Measurements from ENCODE around the gene BTN1A1.

BTN1A1 gene

DNA sequence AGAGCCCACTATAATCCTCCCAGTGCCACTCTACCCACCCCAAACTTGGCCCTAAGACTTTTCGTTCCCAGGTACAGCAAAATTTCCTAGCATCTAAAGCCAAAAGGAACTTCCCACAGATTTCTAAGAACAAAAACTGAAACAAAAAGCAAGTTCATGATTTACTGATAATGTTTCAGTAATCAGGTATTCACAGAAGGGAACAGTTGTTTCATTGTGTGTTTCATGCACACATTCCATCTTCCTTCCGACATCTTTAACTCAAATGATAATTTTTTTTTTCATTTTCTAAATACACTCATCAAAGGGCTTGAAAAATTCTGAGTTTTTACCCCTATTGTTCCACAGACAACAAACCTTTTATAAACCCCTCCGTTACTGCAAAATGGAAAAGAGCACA lies 6.0 kb upstream of the BTN1A1 start:
- Histone ChIP-seq H2BK5ac (ENCODE audit: low read depth, low read length, poor library complexity) (no peak overlapping the region), H3K36me3 (ENCODE audit: control insufficient read depth in 1 of 2, insufficient read depth in 2 of 2, low read length in 2 of 2) (no peaks in the 10 kb centered on the region), H3K18ac (ENCODE audit: low read length) (no peak overlapping the region), H2AK5ac (ENCODE audit: low read length) (no peak overlapping the region), H3K4me3 (ENCODE audit: low read depth, low read length) (no peak overlapping the region), H3K4me1 (ENCODE audit: control insufficient read depth in 1 of 2, insufficient read depth in 2 of 2, low read length in 2 of 2) (no peaks in the 10 kb centered on the region), H4K91ac (ENCODE audit: low read depth, low read length) (no peak overlapping the region), H2BK120ac (ENCODE audit: insufficient read depth, low read length, poor library complexity) (no peak overlapping the region), H2AFZ (ENCODE audit: insufficient read depth, low read length, poor library complexity) (no peak overlapping the region), H3K27me3 (ENCODE audit: insufficient read depth, low read length) (no peaks in the 10 kb centered on the region), H3K27ac (ENCODE audit: low read depth, low read length) (no peak overlapping the region), H3K4ac (ENCODE audit: low read depth, low read length) (no peak overlapping the region), H3K9ac (ENCODE audit: low read length) (no peak overlapping the region), H3K4me2 (ENCODE audit: low read length) (no peak overlapping the region), H4K8ac (ENCODE audit: low read depth, low read length) (no peak overlapping the region), H4K12ac (ENCODE audit: low read depth, low read length) (no peak overlapping the region), H3K9me3 (ENCODE audit: insufficient read depth, low read depth, low read length) (no peaks in the 10 kb centered on the region), H3K79me1 (ENCODE audit: low read length) (no peaks in the 10 kb centered on the region), H2BK12ac (ENCODE audit: low read length) (no peak overlapping the region), H3K23ac (ENCODE audit: low read length) (no peak overlapping the region), H3K14ac (ENCODE audit: low read length) (no peak overlapping the region), H3K79me2 (ENCODE audit: control insufficient read depth, insufficient read depth, low read length, poor library complexity) (no peaks in the 10 kb centered on the region)
- no CpG with 5 or more reads among the region's 3 CpGs for WGBS (ENCODE audit: extremely low coverage, insufficient coverage, insufficient read length)
- no peak for DNase-seq

DNA sequence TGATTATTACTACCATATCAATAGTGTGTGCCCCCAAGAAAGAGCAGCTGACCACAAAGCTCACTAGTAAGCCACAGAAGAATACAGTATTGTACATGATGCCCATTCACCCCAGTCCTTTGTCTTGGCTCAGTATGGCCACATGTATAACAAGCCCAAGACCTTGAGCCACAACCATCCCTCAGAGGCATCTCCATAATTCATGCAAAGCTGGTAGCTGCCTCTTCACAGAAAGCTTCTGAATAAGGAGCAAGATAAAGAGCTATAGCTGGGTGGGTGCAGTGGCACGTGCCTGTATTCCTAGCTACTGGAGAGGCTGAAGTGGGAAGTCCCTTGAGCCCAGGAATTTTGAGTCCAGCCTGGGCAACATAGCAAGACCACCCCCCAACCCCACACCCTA lies 4.8 kb upstream of the BTN1A1 start:
- H3K9ac ChIP-seq (ENCODE audit: low read length), result no peak overlapping the region
- H2BK120ac ChIP-seq (ENCODE audit: insufficient read depth, low read length, poor library complexity), result no peak overlapping the region
- no peak overlapping the region for H2BK12ac ChIP-seq (ENCODE audit: low read length)
- H3K23ac ChIP-seq (ENCODE audit: low read length), result no peak overlapping the region
- no peak overlapping the region for H4K8ac ChIP-seq (ENCODE audit: low read depth, low read length)
- no peak overlapping the region for H3K18ac ChIP-seq (ENCODE audit: low read length)
- no peaks in the 10 kb centered on the region for H3K79me1 ChIP-seq (ENCODE audit: low read length)
- H3K27me3 ChIP-seq (ENCODE audit: insufficient read depth, low read length), result no peaks in the 10 kb centered on the region
- no peaks in the 10 kb centered on the region for H3K79me2 ChIP-seq (ENCODE audit: control insufficient read depth, insufficient read depth, low read length, poor library complexity)
- H4K12ac ChIP-seq (ENCODE audit: low read depth, low read length), result no peak overlapping the region
- no peak overlapping the region for H3K4me2 ChIP-seq (ENCODE audit: low read length)
- no peak for DNase-seq
- no peaks in the 10 kb centered on the region for H3K4me1 ChIP-seq (ENCODE audit: control insufficient read depth in 1 of 2, insufficient read depth in 2 of 2, low read length in 2 of 2)
- H2AFZ ChIP-seq (ENCODE audit: insufficient read depth, low read length, poor library complexity), result no peak overlapping the region
- H3K9me3 ChIP-seq (ENCODE audit: insufficient read depth, low read depth, low read length), result no peaks in the 10 kb centered on the region
- H3K4me3 ChIP-seq (ENCODE audit: low read depth, low read length), result no peak overlapping the region
- WGBS (ENCODE audit: extremely low coverage, insufficient coverage, insufficient read length), result no CpG with 5 or more reads among the region's 1 CpG
- no peak overlapping the region for H2AK5ac ChIP-seq (ENCODE audit: low read length)
- no peak overlapping the region for H3K14ac ChIP-seq (ENCODE audit: low read length)
- no peak overlapping the region for H3K4ac ChIP-seq (ENCODE audit: low read depth, low read length)
- no peak overlapping the region for H4K91ac ChIP-seq (ENCODE audit: low read depth, low read length)
- no peaks in the 10 kb centered on the region for H3K36me3 ChIP-seq (ENCODE audit: control insufficient read depth in 1 of 2, insufficient read depth in 2 of 2, low read length in 2 of 2)
- no peak overlapping the region for H3K27ac ChIP-seq (ENCODE audit: low read depth, low read length)
- H2BK5ac ChIP-seq (ENCODE audit: low read depth, low read length, poor library complexity), result no peak overlapping the region

DNA sequence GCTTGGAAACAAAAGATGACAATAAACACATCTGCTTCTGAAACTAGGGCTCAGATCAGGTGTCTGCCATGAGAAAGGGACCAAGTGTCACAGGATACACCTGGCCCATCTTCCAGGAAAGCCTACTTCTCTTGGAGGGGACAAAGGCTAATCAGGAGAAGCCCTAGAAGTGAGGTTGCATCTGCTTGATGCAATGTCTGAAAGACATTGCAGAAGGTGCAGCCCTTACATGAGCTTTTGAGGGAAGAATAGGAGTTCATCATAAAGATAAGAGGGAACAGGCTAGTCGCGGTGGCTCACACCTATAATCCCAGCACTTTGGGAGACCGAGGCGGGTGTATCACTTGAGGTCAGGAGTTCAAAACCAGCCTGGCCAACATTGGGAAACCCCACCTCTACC lies 2.5 kb upstream of the BTN1A1 start:
- Histone ChIP-seq H3K27me3 (ENCODE audit: insufficient read depth, low read length) (peaks cover 15% of the 10 kb centered on the region), H4K12ac (ENCODE audit: low read depth, low read length) (no peak overlapping the region), H4K8ac (ENCODE audit: low read depth, low read length) (no peak overlapping the region), H2AFZ (ENCODE audit: insufficient read depth, low read length, poor library complexity) (no peak overlapping the region), H3K9me3 (ENCODE audit: insufficient read depth, low read depth, low read length) (peaks cover 3% of the 10 kb centered on the region), H2AK5ac (ENCODE audit: low read length) (no peak overlapping the region), H3K79me2 (ENCODE audit: control insufficient read depth, insufficient read depth, low read length, poor library complexity) (no peaks in the 10 kb centered on the region), H3K36me3 (ENCODE audit: control insufficient read depth in 1 of 2, insufficient read depth in 2 of 2, low read length in 2 of 2) (no peaks in the 10 kb centered on the region), H3K79me1 (ENCODE audit: low read length) (no peaks in the 10 kb centered on the region), H2BK12ac (ENCODE audit: low read length) (no peak overlapping the region), H4K91ac (ENCODE audit: low read depth, low read length) (no peak overlapping the region), H3K18ac (ENCODE audit: low read length) (no peak overlapping the region), H2BK5ac (ENCODE audit: low read depth, low read length, poor library complexity) (no peak overlapping the region), H3K27ac (ENCODE audit: low read depth, low read length) (no peak overlapping the region), H3K9ac (ENCODE audit: low read length) (no peak overlapping the region), H2BK120ac (ENCODE audit: insufficient read depth, low read length, poor library complexity) (no peak overlapping the region), H3K14ac (ENCODE audit: low read length) (no peak overlapping the region), H3K23ac (ENCODE audit: low read length) (no peak overlapping the region), H3K4ac (ENCODE audit: low read depth, low read length) (no peak overlapping the region), H3K4me2 (ENCODE audit: low read length) (no peak overlapping the region), H3K4me3 (ENCODE audit: low read depth, low read length) (no peak overlapping the region), H3K4me1 (ENCODE audit: control insufficient read depth in 1 of 2, insufficient read depth in 2 of 2, low read length in 2 of 2) (peaks cover 5% of the 10 kb centered on the region in 2 experiments)
- no peak for DNase-seq
- no CpG with 5 or more reads among the region's 4 CpGs for WGBS (ENCODE audit: extremely low coverage, insufficient coverage, insufficient read length)

GRCh38 chr6:26501482-26501986 lies 1.4 kb downstream of the BTN1A1 start:
- no peak overlapping the region for H2BK120ac ChIP-seq (ENCODE audit: insufficient read depth, low read length, poor library complexity)
- H3K14ac ChIP-seq (ENCODE audit: low read length), result no peak overlapping the region
- no peaks in the 10 kb centered on the region for H3K36me3 ChIP-seq (ENCODE audit: control insufficient read depth in 1 of 2, insufficient read depth in 2 of 2, low read length in 2 of 2)
- no CpG with 5 or more reads among the region's 49 CpGs for WGBS (ENCODE audit: extremely low coverage, insufficient coverage, insufficient read length)
- peaks cover 15% of the 10 kb centered on the region for H3K27me3 ChIP-seq (ENCODE audit: insufficient read depth, low read length)
- no peak overlapping the region for H2AK5ac ChIP-seq (ENCODE audit: low read length)
- H3K4me2 ChIP-seq (ENCODE audit: low read length), result peak overlapping the region; percentile 35
- no peak overlapping the region for H2BK12ac ChIP-seq (ENCODE audit: low read length)
- peak overlapping the region; percentile 35 for H2AFZ ChIP-seq (ENCODE audit: insufficient read depth, low read length, poor library complexity)
- peak overlapping the region; percentile 11 for H3K4me3 ChIP-seq (ENCODE audit: low read depth, low read length)
- peak in 1 of 2 donors; percentile 29 for DNase-seq
- H3K9me3 ChIP-seq (ENCODE audit: insufficient read depth, low read depth, low read length), result peaks cover 3% of the 10 kb centered on the region
- H2BK5ac ChIP-seq (ENCODE audit: low read depth, low read length, poor library complexity), result no peak overlapping the region
- H3K79me2 ChIP-seq (ENCODE audit: control insufficient read depth, insufficient read depth, low read length, poor library complexity), result no peaks in the 10 kb centered on the region
- no peak overlapping the region for H3K4ac ChIP-seq (ENCODE audit: low read depth, low read length)
- no peak overlapping the region for H3K23ac ChIP-seq (ENCODE audit: low read length)
- no peak overlapping the region for H4K12ac ChIP-seq (ENCODE audit: low read depth, low read length)
- no peak overlapping the region for H3K27ac ChIP-seq (ENCODE audit: low read depth, low read length)
- H3K4me1 ChIP-seq (ENCODE audit: control insufficient read depth in 1 of 2, insufficient read depth in 2 of 2, low read length in 2 of 2), result peaks cover 5% of the 10 kb centered on the region in 2 experiments
- H3K18ac ChIP-seq (ENCODE audit: low read length), result no peak overlapping the region
- no peak overlapping the region for H4K91ac ChIP-seq (ENCODE audit: low read depth, low read length)
- no peak overlapping the region for H4K8ac ChIP-seq (ENCODE audit: low read depth, low read length)
- H3K79me1 ChIP-seq (ENCODE audit: low read length), result no peaks in the 10 kb centered on the region
- H3K9ac ChIP-seq (ENCODE audit: low read length), result no peak overlapping the region

Data from trophoblast cell (in vitro differentiated cells and primary cell).